ENCODE results near the gene RPS6KA4. TPM values are rescaled to one million over a fixed set of nuclear protein-coding genes. Genes with fewer than 3 reads are reported as not detected.

Gene RPS6KA4
- total and polyA plus RNA-seq, 2 of the 13 experiments (the other 11 are each of a cell fraction or from before 2014, with no cell fraction given) = 8.9 to 14.2 TPM

DNA sequence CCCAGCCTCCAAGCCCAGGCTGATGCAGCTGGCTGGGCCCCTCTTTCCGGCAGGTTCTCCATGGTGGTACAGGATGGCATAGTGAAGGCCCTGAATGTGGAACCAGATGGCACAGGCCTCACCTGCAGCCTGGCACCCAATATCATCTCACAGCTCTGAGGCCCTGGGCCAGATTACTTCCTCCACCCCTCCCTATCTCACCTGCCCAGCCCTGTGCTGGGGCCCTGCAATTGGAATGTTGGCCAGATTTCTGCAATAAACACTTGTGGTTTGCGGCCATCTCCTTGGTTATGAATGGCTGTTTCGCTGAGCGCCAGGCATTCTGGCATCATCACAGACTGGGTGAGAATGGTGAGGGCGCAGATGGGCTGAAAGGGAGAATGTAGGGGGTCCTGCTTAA is 37.4 kb upstream of the RPS6KA4 start:
- H3K9ac ChIP-seq (ENCODE audit: insufficient read depth, low read depth, low read length) = no peak overlapping the region
- H3K9me3 ChIP-seq (ENCODE audit: low read length) = no peaks in the 10 kb centered on the region
- no peak overlapping the region for H3K4me3 ChIP-seq (replicated peaks in 1 of 3; ENCODE audit: insufficient read depth in 1 of 3, low read depth in 2 of 3, low read length in 3 of 3)
- ChIA-PET POLR2A (no interaction called here), CTCF (ENCODE audit: low intra/inter-chr PET ratio, low total read pairs) (no interaction called here)
- in situ Hi-C loops (cut with HindIII; ENCODE audit: extremely low pct_ligation_motif_present, low pct_unique_long_range_greater_than_20kb) = no loop called here
- H3K27me3 ChIP-seq (ENCODE audit: control insufficient read depth in 1 of 2, insufficient read depth in 2 of 2, low read length in 2 of 2) = no peaks in the 10 kb centered on the region; a peak in 1 of 5 replicates
- peaks cover 1 to 15% of the 10 kb centered on the region in 2 experiments; a peak in 1 of 5 replicates for H3K36me3 ChIP-seq (replicated peaks in 1 of 2; ENCODE audit: control insufficient read depth in 1 of 2, insufficient read depth in 2 of 2, low read length in 2 of 2)
- H2AFZ ChIP-seq (ENCODE audit: low read length) = no peak overlapping the region
- H4K20me1 ChIP-seq (ENCODE audit: insufficient read depth, low read length) = no peaks in the 10 kb centered on the region
- H3K4me2 ChIP-seq (ENCODE audit: low read depth, low read length) = no peak overlapping the region
- peaks cover 12% of the 10 kb centered on the region for H3K79me2 ChIP-seq (ENCODE audit: insufficient read depth, low read length)
- BruUV-seq (replicated peaks) = no TSS peak
- intact Hi-C loops (cut with micrococcal nuclease; ENCODE audit: unreplicated experiment) = no loop called here
- peaks cover 14% of the 10 kb centered on the region for H3K4me1 ChIP-seq (ENCODE audit: insufficient read depth, low read length)
- FAIRE-seq (no peak), ATAC-seq (no peak), DNase-seq (ENCODE audit: low spot score) (no peak)
- no peak overlapping the region for H3K27ac ChIP-seq (ENCODE audit: extremely low read length, insufficient read depth, low read length)
- WGBS (ENCODE audit: low lambda C conversion rate) = 96% methylated on average over 4 of the region's 5 CpGs
- TF ChIP-seq, protein P1, sequence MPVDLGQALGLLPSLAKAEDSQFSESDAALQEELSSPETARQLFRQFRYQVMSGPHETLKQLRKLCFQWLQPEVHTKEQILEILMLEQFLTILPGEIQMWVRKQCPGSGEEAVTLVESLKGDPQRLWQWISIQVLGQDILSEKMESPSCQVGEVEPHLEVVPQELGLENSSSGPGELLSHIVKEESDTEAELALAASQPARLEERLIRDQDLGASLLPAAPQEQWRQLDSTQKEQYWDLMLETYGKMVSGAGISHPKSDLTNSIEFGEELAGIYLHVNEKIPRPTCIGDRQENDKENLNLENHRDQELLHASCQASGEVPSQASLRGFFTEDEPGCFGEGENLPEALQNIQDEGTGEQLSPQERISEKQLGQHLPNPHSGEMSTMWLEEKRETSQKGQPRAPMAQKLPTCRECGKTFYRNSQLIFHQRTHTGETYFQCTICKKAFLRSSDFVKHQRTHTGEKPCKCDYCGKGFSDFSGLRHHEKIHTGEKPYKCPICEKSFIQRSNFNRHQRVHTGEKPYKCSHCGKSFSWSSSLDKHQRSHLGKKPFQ (CRISPR knock-in tag; IDR thresholded peaks at IDR 0.05; ENCODE audit: insufficient replicate concordance) = no peak
- TF ChIP-seq ATF7 (IDR thresholded peaks at IDR 0.05) (no peak), ATF7 (CRISPR knock-in tag; IDR thresholded peaks at IDR 0.05) (no peak), TCF12 (IDR thresholded peaks at IDR 0.05) (no peak), TCF12 (CRISPR knock-in tag; IDR thresholded peaks at IDR 0.05) (no peak), ZFP41 (CRISPR knock-in tag; IDR thresholded peaks at IDR 0.05; ENCODE audit: borderline replicate concordance) (no peak), KDM5A (IDR thresholded peaks at IDR 0.05; ENCODE audit: borderline replicate concordance, low read length) (no peak), SKI (IDR thresholded peaks at IDR 0.05; ENCODE audit: partially characterized antibody) (no peak), ZNF615 (CRISPR knock-in tag; IDR thresholded peaks at IDR 0.05; ENCODE audit: borderline replicate concordance) (no peak), SP4 (CRISPR knock-in tag; IDR thresholded peaks at IDR 0.05) (no peak), ZNF235 (CRISPR knock-in tag; IDR thresholded peaks at IDR 0.05; ENCODE audit: borderline replicate concordance) (no peak), REXO4 (CRISPR knock-in tag; IDR thresholded peaks at IDR 0.05; ENCODE audit: borderline replicate concordance) (no peak), SMAD3 (CRISPR knock-in tag; IDR thresholded peaks at IDR 0.05) (no peak), MZF1 (CRISPR knock-in tag; IDR thresholded peaks at IDR 0.05; ENCODE audit: borderline replicate concordance) (no peak), KDM5B (CRISPR knock-in tag; IDR thresholded peaks at IDR 0.05; ENCODE audit: borderline replicate concordance) (no peak), FOSL1 (CRISPR knock-in tag; IDR thresholded peaks at IDR 0.05; ENCODE audit: borderline replicate concordance) (no peak)
- TF ChIP-seq, protein P2, sequence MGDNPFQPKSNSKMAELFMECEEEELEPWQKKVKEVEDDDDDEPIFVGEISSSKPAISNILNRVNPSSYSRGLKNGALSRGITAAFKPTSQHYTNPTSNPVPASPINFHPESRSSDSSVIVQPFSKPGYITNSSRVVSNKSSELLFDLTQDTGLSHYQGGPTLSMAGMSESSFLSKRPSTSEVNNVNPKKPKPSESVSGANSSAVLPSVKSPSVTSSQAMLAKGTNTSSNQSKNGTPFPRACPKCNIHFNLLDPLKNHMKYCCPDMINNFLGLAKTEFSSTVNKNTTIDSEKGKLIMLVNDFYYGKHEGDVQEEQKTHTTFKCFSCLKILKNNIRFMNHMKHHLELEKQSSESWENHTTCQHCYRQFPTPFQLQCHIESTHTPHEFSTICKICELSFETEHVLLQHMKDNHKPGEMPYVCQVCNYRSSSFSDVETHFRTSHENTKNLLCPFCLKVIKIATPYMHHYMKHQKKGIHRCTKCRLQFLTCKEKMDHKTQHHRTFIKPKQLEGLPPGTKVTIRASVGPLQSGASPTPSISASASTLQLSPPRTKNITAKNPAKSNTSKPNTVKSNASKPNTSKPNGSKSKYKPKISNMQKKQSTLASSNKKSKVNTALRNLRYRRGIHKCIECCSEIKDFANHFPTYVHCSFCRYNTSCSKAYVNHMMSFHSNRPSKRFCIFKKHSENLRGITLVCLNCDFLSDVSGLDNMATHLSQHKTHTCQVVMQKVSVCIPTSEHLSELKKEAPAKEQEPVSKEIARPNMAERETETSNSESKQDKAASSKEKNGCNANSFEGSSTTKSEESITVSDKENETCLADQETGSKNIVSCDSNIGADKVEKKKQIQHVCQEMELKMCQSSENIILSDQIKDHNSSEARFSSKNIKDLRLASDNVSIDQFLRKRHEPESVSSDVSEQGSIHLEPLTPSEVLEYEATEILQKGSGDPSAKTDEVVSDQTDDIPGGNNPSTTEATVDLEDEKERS (CRISPR knock-in tag; IDR thresholded peaks at IDR 0.05) = no peak
- TF ChIP-seq, protein P3, sequence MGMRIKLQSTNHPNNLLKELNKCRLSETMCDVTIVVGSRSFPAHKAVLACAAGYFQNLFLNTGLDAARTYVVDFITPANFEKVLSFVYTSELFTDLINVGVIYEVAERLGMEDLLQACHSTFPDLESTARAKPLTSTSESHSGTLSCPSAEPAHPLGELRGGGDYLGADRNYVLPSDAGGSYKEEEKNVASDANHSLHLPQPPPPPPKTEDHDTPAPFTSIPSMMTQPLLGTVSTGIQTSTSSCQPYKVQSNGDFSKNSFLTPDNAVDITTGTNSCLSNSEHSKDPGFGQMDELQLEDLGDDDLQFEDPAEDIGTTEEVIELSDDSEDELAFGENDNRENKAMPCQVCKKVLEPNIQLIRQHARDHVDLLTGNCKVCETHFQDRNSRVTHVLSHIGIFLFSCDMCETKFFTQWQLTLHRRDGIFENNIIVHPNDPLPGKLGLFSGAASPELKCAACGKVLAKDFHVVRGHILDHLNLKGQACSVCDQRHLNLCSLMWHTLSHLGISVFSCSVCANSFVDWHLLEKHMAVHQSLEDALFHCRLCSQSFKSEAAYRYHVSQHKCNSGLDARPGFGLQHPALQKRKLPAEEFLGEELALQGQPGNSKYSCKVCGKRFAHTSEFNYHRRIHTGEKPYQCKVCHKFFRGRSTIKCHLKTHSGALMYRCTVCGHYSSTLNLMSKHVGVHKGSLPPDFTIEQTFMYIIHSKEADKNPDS (CRISPR knock-in tag; IDR thresholded peaks at IDR 0.05) = no peak
- TF ChIP-seq, protein P4, sequence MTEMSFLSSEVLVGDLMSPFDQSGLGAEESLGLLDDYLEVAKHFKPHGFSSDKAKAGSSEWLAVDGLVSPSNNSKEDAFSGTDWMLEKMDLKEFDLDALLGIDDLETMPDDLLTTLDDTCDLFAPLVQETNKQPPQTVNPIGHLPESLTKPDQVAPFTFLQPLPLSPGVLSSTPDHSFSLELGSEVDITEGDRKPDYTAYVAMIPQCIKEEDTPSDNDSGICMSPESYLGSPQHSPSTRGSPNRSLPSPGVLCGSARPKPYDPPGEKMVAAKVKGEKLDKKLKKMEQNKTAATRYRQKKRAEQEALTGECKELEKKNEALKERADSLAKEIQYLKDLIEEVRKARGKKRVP (CRISPR knock-in tag; IDR thresholded peaks at IDR 0.05) = no peak
